Stimulated activated CD4-positive, alpha-beta T cell treated with anti-CD3 and anti-CD28 coated beads, Interleukin-1b, Interleukin-23, amount 100 ng/mL, for 24 hours (primary cell): Measurements from ENCODE around the gene LRRC75A.
"Not testable (repeated sequence)": the region's sequence is repeated elsewhere in the genome, so short reads cannot be mapped to it uniquely, and the experiment has no call there.

Experiments
- DNase-seq, 4 experiments: peaks; one replicate each; pipeline ENCODE4 v3.0.0-alpha.2; 2020; ENCODE audit warnings: low read depth in 4 of 4, low spot score in 1 of 4

The LRRC75A gene

GRCh38 chr17:16406742-16407674, 85.0 kb downstream of the LRRC75A start:
- no peak for DNase-seq

- not testable (repeated sequence) for DNase-seq
These were observed 88.1 kb downstream of the LRRC75A start for GRCh38 chr17:16403847-16404246.

- no peak for DNase-seq
These were observed 93.4 kb downstream of the LRRC75A start for GRCh38 chr17:16398270-16399267.

- DNase-seq: not testable (repeated sequence)
These were observed 95.3 kb downstream of the LRRC75A start for GRCh38 chr17:16396693-16397092.

- DNase-seq: not testable (repeated sequence)
These were observed 96.1 kb downstream of the LRRC75A start for GRCh38 chr17:16395887-16396286.

- not testable (repeated sequence) for DNase-seq
These were observed 99.5 kb downstream of the LRRC75A start for GRCh38 chr17:16392491-16392890.
